GM21717 (cell line): ENCODE data around the gene CASKIN1.
"Not testable (repeated sequence)": the region's sequence is repeated elsewhere in the genome, so short reads cannot be mapped to it uniquely, and the experiment has no call there.

Source experiments
- ATAC-seq: cut with Tn5 transposase; IDR thresholded peaks from one replicate; pipeline ENCODE4 v1.9.1; 2021; ENCODE audit warnings: mild to moderate bottlenecking, moderate library complexity; ENCODE audit not compliant: unreplicated experiment

The CASKIN1 gene

GRCh38 chr16:2147378-2147777, 49.0 kb downstream of the CASKIN1 start:
- ATAC-seq: no peak

- no peak for ATAC-seq
Observed at GRCh38 chr16:2145843-2146242, 50.6 kb downstream of the CASKIN1 start.

GRCh38 chr16:2143878-2144485, 52.4 kb downstream of the CASKIN1 start:
- no peak for ATAC-seq

GRCh38 chr16:2142942-2143877, 53.2 kb downstream of the CASKIN1 start:
- no peak for ATAC-seq

- ATAC-seq: peak; percentile 41
Observed at GRCh38 chr16:2135770-2136490, 60.5 kb downstream of the CASKIN1 start, which contains the start of gene PKD1. PKD1 (minus strand) TSS chr16:2135898; CDS start chr16:2135689, 209 bp downstream.

- not testable (repeated sequence) for ATAC-seq
Observed at GRCh38 chr16:2135071-2135470, 61.3 kb downstream of the CASKIN1 start.

GRCh38 chr16:2133797-2134196, 62.6 kb downstream of the CASKIN1 start:
- not testable (repeated sequence) for ATAC-seq

- not testable (repeated sequence) for ATAC-seq
Observed at GRCh38 chr16:2129890-2130447, 66.4 kb downstream of the CASKIN1 start.

- ATAC-seq: not testable (repeated sequence)
Observed at GRCh38 chr16:2129251-2129650, 67.2 kb downstream of the CASKIN1 start.

GRCh38 chr16:2127630-2128280, 68.7 kb downstream of the CASKIN1 start:
- not testable (repeated sequence) for ATAC-seq
